Gastrocnemius medialis (tissue), 4 donors: Measurements from ENCODE around the gene SPATA31C2.

Experiments
- CTCF ChIP-seq, 5 experiments: fragments of 450-650 bp in 3 of 5; fragments of 200-600 bp in 2 of 5; sonication (generic) in 2 of 5; IDR thresholded peaks in 4 of 5; conservative IDR thresholded peaks in 1 of 5; 1 replicate in 4 of 5; 2 replicates in 1 of 5; pipeline ENCODE4 v1.5.1; 2016 to 2019; ENCODE audit warnings: antibody characterized with exemption in 5 of 5, mild to moderate bottlenecking in 3 of 5, moderate library complexity in 3 of 5
- POLR2A ChIP-seq, 2 donors: fragments of 450-650 bp; IDR thresholded peaks; one replicate each; pipeline ENCODE4 v1.6.1; 2017; ENCODE audit warnings: antibody characterized with exemption in 2 of 2, mild to moderate bottlenecking in 2 of 2, moderate library complexity in 2 of 2

- TF ChIP-seq CTCF (IDR thresholded peaks at IDR 0.05 in 4 of 5, conservative IDR thresholded peaks at IDR 0.05 in 1 of 5) (no peak), POLR2A (IDR thresholded peaks at IDR 0.05) (no peak)
Measured at GRCh38 chr9:88177371-88177770, 39.1 kb upstream of the SPATA31C2 start.
